Thyroid gland (tissue), 4 donors: Measurements from ENCODE around the gene POLK.

Source experiments
- CTCF ChIP-seq, 6 experiments: fragments of 200-600 bp in 3 of 6; fragments of 450-650 bp in 3 of 6; sonication (generic) in 3 of 6; IDR thresholded peaks; one replicate each; pipeline ENCODE4 v1.5.1; 2016 to 2019; ENCODE audit warnings: antibody characterized with exemption in 6 of 6, mild to moderate bottlenecking in 2 of 6, inconsistent platforms in 1 of 6, moderate library complexity in 1 of 6
- POLR2A ChIP-seq, 2 donors: fragments of 450-650 bp; IDR thresholded peaks; one replicate each; pipeline ENCODE4 v1.6.1; 2017; ENCODE audit warnings: antibody characterized with exemption in 2 of 2, mild to moderate bottlenecking in 2 of 2, moderate library complexity in 1 of 2

DNA sequence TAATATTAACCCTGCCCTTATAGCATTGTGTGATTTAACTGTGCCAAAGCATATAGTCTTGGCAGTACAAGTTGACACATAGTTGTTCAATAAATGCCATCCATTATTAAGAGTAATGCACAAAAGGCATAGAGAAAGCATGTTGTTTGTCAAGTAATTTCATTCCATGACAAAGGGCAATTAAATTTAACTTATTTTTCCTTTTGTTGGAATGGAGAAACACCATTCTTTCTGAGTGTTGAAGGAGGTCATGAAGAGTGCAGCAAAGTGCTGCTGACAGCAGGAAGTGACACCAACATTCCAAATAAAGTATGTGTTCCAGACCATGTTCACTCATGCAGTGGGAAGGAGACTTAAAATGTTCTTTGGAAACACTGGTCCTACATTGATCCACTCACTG lies 128.7 kb downstream of the POLK start:
- no peak for TF ChIP-seq CTCF (IDR thresholded peaks at IDR 0.05)
- TF ChIP-seq POLR2A (IDR thresholded peaks at IDR 0.05): no peak
